ENCODE results near the gene SLC7A6. TPM values are rescaled to one million over a fixed set of nuclear protein-coding genes. Genes with fewer than 3 reads are reported as not detected.

The SLC7A6 gene
- total RNA-seq, 6 experiments from 2014 or later, result 1.6 to 9.6 (median 4.5) TPM

- H3K27ac ChIP-seq, result no peak overlapping the region
- TF ChIP-seq, protein P1, sequence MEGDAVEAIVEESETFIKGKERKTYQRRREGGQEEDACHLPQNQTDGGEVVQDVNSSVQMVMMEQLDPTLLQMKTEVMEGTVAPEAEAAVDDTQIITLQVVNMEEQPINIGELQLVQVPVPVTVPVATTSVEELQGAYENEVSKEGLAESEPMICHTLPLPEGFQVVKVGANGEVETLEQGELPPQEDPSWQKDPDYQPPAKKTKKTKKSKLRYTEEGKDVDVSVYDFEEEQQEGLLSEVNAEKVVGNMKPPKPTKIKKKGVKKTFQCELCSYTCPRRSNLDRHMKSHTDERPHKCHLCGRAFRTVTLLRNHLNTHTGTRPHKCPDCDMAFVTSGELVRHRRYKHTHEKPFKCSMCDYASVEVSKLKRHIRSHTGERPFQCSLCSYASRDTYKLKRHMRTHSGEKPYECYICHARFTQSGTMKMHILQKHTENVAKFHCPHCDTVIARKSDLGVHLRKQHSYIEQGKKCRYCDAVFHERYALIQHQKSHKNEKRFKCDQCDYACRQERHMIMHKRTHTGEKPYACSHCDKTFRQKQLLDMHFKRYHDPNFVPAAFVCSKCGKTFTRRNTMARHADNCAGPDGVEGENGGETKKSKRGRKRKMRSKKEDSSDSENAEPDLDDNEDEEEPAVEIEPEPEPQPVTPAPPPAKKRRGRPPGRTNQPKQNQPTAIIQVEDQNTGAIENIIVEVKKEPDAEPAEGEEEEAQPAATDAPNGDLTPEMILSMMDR (IDR thresholded peaks at IDR 0.05), result no peak
- no peak for TF ChIP-seq POLR2A (IDR thresholded peaks at IDR 0.05)
- WGBS (ENCODE audit: insufficient coverage, low coverage, low lambda C conversion rate, missing lambda C conversion rate), result 58% methylated on average over 4 of the region's 5 CpGs
- intact Hi-C loops (cut with DNase I), result no loop called here
- H3K27me3 ChIP-seq, result no peaks in the 10 kb centered on the region
- ATAC-seq (no peak), DNase-seq (no peak)
- H3K36me3 ChIP-seq, result peaks cover 0 to 55% (median 0%) of the 10 kb centered on the region in 4 donors
- H3K4me3 ChIP-seq, result no peak overlapping the region
- H3K9me3 ChIP-seq, result no peaks in the 10 kb centered on the region
- H3K4me1 ChIP-seq, result peaks cover 0 to 21% (median 6%) of the 10 kb centered on the region in 4 donors
Observed at GRCh38 chr16:68251832-68252231, 12.5 kb upstream of the SLC7A6 start.

DNA sequence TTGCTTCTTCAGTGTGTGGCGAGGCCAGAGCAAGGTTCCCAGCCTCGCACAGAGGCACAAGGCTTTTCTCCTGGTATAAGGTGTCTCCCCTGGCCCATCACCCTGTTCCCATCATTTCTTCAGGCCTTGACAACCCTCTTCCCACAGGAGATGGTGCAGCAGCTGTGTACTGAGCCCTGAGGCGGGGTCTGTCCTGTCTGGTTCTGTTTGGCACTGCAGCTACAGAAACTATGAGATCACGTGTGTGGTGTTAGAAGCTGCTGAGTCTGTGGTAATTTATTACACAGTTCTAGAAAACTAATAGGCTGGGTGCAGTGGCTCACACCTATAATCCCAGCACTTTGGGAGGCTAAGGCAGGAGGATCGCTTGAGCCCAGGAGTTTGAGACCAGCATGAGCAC, 11.9 kb upstream of the SLC7A6 start:
- TF ChIP-seq POLR2A (IDR thresholded peaks at IDR 0.05), result no peak
- TF ChIP-seq, protein P1 (IDR thresholded peaks at IDR 0.05), result no peak
- 94% methylated on average over 3 of the region's 5 CpGs for WGBS (ENCODE audit: insufficient coverage, low coverage, low lambda C conversion rate, missing lambda C conversion rate)
- Histone ChIP-seq H3K4me1 (peaks cover 0 to 17% (median 5%) of the 10 kb centered on the region in 4 donors), H3K9me3 (no peaks in the 10 kb centered on the region), H3K27me3 (no peaks in the 10 kb centered on the region), H3K4me3 (no peak overlapping the region), H3K27ac (no peak overlapping the region), H3K36me3 (peaks cover 0 to 55% (median 0%) of the 10 kb centered on the region in 4 donors)
- DNase-seq, result no peak
- intact Hi-C loops (cut with DNase I), result no loop called here
- no peak for ATAC-seq

GRCh38 chr16:68253721-68254120, 10.6 kb upstream of the SLC7A6 start:
- intact Hi-C loops (cut with DNase I), result no loop called here
- peaks cover 0 to 4% (median 0%) of the 10 kb centered on the region in 4 donors for H3K4me1 ChIP-seq
- TF ChIP-seq, protein P1 (IDR thresholded peaks at IDR 0.05), result no peak
- TF ChIP-seq POLR2A (IDR thresholded peaks at IDR 0.05), result no peak
- ATAC-seq (no peak), DNase-seq (no peak)
- no peaks in the 10 kb centered on the region for H3K9me3 ChIP-seq
- 93% methylated on average over 4 of the region's 4 CpGs for WGBS (ENCODE audit: insufficient coverage, low coverage, low lambda C conversion rate, missing lambda C conversion rate)
- peaks cover 0 to 55% (median 0%) of the 10 kb centered on the region in 4 donors for H3K36me3 ChIP-seq
- H3K27me3 ChIP-seq, result no peaks in the 10 kb centered on the region
- H3K4me3 ChIP-seq, result no peak overlapping the region
- no peak overlapping the region for H3K27ac ChIP-seq

DNA sequence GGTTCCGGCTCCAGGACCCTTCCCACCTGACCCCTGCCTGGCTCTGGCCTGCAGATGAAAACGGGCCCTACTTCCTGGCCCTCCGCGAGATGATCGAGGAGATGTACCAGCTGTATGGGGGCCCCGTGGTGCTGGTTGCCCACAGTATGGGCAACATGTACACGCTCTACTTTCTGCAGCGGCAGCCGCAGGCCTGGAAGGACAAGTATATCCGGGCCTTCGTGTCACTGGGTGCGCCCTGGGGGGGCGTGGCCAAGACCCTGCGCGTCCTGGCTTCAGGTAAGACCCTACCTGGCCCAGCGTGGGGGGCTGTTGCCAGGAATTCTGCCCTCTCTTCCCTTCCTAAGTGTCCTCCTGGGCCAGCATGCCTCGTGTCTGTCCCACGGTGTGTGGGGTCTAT, 8.6 kb upstream of the SLC7A6 start:
- no peak overlapping the region for H3K4me3 ChIP-seq
- H3K27me3 ChIP-seq, result no peaks in the 10 kb centered on the region
- peaks cover 0 to 65% (median 0%) of the 10 kb centered on the region in 4 donors for H3K36me3 ChIP-seq
- no peak overlapping the region for H3K27ac ChIP-seq
- ATAC-seq (no peak), DNase-seq (no peak)
- H3K9me3 ChIP-seq, result no peaks in the 10 kb centered on the region
- TF ChIP-seq POLR2A (IDR thresholded peaks at IDR 0.05), result no peak
- TF ChIP-seq, protein P1 (IDR thresholded peaks at IDR 0.05), result no peak
- 90% methylated on average over 2 of the region's 18 CpGs for WGBS (ENCODE audit: insufficient coverage, low coverage, low lambda C conversion rate, missing lambda C conversion rate)
- H3K4me1 ChIP-seq, result no peaks in the 10 kb centered on the region
- intact Hi-C loops (cut with DNase I), result loop anchor here in 1 of 2 donors (5.0 kb wide), 1 partner anchor 72 kb away; no protein-coding TSS in a partner anchor

Data from right lobe of liver (tissue), 6 donors.